GM18861 (cell line): ENCODE data around the gene TRIM25.
A peak's percentile ranks its signal among the peaks of the same experiment; 100 is the strongest.

ENCODE experiments used
- ATAC-seq: cut with Tn5 transposase; IDR thresholded peaks from one replicate; pipeline ENCODE4 v1.9.1; 2021; ENCODE audit not compliant: unreplicated experiment

TRIM25 gene

DNA sequence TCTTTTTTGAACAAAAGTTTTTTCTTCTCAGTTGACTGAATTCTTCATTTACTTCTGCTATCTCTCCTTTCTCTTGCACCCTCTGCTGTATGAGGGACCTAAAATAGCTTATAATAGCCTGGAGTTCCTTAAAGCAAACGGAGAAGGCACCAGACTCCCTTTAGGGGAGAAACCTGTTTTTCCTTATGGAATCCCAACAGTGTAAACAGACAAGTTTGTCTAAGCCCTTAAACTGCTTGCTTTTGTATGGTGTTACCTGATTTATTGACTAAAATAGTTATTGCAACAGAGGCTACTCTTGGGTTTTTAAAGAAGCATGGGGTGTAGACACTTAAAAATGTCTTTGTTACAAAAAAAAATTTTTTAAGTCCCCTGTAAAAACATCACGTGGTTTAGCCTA, 12.9 kb upstream of the TRIM25 start:
- ATAC-seq, result no peak

DNA sequence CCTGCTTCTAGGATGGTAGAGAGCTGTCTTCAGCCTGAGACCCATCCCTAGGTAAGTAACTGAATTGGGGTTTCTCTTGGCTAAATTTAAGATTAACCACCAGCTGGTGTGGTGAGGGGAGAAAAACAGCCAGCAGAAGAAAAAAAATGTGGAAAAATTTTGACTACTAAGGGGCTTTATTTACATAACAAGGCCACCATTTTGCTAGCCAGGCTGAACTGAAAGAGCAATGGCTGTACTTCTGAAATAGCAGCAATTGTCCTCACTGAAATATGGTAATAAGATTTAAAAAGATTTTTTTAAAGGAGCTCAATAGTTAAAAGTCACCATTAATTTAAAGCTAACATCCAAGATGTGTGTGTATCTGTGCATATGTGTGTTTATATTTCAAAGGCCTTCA, 12.4 kb upstream of the TRIM25 start:
- ATAC-seq, result no peak

DNA sequence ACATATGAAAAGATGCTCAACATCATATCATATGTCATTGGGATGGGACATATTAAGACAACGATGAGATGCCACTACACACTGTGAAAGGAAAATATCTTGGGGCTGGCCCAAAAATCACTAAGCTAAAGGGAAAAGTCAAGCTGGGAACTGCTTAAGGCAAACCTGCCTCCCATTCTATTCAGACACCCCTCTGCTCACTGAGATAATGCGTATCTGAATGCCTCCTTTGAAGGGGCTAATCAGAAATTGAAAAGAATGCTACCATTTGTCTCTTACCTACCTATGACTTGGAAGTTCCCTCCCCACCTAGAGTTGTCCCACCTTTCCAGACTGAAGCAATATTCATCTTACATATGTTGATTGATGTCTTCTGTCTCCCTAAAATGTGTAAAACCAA, 11.2 kb upstream of the TRIM25 start:
- ATAC-seq, result no peak

DNA sequence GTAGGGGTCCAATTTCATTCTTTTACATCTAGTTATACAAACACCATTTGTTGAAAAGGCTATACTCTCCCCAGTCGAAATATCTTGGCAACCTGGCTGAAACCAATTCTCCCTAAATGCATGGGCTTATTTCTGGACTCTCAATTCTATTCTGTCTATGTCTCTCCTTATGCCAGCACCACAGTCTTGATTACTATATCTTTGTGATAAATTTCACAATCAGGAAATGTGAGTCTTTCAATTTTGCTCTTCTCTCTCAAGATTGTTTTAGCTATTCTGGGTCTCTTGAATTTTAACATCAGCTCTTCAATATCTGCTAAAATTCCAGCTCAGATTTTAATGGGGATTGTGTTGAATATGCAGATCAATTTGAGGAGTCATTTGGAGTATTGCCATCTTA, 5.9 kb upstream of the TRIM25 start:
- no peak for ATAC-seq

DNA sequence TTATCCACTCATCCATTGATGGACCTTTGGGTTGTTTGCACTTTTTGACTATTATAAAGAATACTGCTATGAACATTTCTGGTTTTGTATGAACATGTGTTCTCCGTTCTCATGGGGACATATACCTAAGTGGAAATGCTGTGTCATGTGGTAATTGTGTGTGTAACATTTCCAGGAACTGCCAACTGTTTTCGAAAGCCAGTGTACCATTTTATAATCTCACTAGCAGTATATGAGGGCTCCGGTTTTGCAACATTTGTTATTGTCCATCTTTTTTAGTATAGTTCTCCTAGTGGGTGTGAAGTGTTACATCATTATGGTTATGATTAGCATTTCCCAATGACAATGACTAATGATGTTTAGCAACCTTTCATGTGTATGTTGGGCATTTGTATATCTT, 5.1 kb upstream of the TRIM25 start:
- ATAC-seq, result no peak

DNA sequence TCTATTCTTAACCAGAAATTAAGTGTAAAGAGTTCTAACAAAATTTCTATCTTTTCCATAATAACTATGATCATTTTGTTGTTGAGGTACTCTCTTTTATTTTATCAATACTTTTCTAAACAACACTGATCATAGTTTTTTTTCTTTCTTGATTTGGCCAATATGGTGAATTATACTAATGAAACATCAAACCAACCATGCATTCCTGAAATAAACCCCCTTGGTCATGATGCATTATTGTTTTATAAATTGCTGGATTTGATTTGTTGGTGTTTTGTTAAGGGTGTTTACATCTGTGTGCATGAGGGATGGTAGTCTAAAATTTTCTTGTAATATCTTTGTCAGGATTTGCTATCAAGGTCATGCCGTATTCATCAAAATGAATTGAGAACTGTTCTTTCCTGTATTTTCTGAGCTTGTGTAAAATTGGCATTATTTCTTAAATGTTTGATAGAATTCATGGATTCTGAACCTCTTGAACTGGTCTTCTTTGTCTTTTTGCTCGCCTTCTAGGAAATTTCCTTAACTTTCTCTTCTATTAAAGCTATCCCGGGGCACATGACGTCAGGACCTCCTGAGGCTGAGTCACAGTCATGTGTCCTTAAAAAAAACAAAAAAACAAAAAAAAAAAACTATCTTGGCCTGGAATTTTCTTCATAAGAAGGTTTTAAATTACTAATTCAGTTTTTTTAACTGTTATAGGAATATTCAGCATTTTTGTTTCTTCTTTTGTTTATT, 3.9 kb upstream of the TRIM25 start:
- no peak for ATAC-seq

DNA sequence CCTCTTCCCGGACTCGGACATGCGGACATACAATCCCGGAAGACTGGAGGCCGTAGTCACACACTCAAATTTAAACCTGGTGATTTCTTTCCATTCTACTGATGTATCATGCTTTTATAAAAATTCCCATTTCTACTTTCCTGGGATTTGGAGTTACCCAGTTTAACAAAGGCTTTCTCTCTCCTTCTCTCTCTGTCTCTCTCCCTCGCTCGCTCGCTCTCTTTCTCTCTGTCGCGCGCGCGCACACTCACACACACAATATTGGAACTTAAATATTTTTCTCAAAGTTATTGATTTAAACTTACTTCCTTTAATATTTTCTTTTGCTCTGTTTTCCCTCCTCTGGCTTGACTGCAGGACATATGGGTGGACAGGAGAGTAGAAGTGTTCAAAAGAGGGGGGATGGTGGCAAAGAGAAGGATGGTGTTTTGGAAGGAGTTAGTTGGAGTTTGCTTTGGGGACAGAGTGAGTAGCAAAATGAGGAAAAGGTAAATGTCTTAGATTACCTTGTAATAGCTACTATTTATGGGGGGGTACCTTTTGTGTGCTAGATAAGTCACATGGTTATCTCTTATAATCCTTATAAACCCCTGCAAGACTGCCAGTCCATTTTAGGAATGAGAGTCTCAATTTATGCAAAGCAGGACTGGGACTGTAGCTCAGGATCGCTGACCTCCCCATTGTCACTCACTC, 878 bp upstream of the TRIM25 start:
- no peak for ATAC-seq

DNA sequence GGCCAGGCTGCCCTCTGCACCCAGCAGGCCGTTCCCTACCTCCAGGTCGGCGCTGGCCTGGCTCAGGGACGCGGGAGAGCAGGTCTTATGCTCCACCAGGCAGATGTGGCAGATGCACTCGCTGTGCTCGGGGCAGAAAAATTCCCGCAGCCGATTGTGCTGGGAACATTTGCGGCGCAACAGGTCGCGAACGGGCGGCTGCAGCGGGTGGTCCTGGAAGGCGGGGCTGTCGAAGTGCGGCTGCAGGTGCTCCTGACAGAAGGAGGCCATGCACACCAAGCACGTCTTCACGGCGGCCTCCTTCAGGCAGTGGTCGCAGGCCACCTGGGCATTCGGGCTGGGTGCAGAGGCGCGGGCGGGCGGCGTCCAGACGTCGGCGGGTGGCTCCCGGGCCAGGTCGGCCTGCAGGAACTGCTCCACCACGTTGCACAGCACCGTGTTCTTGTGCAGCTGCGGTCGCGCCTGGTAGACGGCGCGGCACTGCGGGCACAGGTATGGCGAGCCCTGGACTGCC, 439 bp downstream of the TRIM25 start:
- peak; percentile 21 for ATAC-seq

DNA sequence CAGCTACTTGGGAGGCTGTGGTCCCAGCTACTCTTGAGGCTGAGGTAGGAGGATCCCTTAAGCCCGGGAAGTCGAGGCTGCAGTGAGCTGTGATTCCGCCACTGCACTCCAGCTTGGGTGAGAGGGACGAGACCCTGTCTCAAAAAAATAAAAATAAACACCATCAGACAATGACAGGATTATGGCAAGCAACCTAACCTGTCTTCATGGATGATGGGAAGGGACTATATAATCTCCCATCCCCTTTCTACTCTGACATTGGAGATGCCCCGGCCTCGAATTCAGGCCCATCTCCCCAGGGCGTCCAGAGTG, 893 bp downstream of the TRIM25 start:
- no peak for ATAC-seq

DNA sequence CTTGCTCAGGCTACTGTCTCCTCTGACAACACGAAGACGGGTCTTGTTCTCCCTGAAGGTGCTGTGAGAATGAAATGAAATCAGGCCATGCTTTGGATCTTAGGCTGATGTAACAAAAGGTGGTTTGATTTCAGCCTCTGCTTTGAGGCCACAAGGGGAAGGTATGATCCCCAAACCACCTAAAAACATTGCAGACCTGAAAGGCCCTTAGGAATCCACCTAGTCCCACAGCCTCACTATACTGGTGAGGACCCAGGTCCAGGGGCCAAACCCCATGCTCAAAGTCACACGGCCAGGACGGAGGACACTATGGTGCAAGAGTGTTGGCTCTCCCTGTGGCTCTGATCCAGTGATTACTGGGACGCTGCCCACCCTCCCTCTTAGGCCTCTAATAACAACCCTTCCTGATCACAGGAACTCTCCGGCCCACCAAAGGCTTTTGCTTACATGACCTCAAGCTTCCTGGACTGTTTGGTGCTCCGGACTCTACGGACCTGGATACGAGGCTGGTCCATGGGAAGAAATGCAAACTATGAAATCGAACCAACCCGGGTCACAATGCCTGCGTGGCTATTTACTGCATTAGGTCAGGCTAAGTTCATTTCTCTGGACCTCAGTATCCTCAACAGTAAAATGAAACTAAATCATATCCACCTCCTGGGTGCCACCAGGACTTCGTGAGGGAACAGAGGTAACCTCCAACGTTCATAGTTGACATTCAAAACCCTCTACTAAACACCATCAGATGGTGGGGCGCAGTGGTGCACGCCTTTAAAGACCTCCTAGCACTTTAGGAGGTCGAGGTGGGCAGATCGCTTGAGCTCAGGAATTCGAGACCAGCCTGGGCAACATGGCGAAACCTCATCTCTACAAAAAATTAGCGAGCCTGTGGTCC, 1.5 kb downstream of the TRIM25 start:
- ATAC-seq, result no peak

DNA sequence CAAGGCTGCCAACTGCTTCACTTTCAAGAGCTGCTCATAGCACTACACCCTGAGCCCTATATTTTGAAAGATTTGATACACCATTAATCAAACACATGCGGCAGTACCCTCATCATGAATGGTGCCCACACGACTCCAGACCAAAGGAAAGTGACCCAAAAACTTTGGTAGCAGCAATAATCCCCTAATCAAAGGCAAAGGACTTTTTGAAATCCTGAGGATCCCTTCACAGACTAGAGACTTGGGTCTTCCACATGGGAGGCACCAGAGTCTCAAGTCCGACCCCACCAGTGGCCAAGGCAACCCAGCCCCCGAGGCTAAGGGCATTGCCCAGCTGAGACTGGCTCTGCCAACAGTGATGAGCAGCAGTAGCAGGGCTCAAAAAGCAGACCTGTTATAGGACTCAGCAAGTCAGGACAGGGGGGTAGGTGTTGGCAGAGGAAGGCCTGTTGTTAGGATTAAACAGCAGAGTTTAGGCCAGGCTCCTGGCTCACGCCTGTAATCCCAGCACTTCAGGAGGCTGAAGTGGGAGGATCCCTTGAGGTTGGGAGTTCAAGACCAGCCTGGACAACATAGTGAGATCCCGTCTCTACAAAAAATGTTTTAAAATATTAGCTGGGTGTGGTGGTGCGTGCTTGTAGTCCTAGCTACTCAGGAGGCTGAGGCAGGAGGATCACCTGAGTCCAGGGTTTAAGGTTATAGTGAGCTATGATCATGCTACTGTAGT, 3.2 kb downstream of the TRIM25 start:
- ATAC-seq, result no peak

DNA sequence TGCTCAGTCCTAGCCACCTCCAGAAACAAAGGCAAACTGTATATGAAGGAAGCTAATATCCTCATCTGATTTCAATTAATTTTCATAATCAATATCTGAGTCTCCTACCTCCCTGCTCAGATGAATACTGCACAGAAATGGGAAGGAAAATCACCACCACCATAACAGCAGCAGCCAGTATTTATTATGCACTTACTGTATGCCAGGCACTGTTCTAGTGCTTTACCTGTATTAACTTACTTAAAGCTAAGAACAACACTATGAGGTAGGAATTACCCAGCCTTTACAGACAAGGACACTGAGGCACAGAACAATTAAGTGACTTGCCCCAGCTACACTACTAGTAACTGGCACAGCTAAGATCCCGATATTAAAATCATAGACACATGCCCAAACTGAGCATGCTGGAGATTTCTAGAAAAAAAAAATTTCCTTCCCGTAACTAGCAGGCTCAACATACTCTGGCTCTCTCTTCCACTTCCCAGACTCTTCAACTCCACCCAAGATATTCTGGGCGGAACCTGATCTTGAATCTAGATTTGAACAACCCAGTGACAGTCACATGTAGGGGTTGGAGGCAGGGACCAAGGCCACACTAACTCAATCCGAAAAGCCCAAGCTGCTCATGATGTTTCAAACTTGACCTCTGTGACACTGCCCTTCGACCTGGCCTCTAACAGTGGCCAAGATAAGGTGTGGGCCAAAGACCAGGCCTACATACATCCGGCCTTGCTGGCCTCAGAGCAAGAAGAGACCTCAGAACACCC, 3.9 kb downstream of the TRIM25 start:
- no peak for ATAC-seq

DNA sequence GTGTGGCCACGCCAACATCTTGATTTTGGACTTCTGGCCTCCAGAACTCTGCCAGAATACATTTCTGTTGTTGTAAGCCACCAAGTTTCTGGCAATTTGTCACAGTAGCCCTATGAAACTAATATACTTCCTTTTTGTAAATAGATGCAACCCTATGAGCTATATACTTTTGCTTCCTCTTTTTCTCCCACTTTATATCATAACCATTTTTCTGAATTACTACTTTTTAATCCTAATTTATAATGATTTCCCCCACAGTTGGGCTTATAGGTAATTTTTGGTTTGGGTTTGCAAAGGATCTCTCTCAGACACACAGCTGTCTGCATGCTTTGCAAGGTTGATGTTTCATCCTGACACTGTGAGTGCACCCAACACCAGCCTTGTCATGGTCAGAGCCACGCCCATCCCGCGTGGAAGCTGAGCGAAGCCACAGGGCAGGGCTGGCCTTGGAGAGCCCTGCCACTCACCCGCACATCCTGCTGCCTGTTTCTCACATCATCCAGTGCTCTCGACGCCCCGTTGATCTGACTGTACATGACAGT, 5.8 kb downstream of the TRIM25 start:
- peak; percentile 75 for ATAC-seq

DNA sequence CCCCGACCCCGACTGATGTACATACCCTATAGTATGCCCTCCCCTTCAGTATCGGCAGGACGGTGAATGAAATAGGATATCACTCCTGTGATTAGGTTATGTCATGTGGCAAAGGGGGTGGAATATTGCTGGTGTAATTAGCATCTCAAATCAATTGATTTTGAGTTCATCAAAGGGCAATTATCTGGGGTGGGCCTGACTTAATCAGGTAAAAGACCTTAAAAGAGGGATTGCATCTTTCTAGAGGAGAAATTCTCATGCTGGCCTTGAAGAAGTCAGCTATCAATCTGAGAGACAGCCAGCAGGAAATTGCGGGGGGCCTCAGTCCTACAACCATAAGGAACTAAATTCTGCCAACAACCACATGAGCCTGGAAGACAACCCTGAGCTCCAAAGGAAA, 10.3 kb downstream of the TRIM25 start:
- ATAC-seq, result no peak

DNA sequence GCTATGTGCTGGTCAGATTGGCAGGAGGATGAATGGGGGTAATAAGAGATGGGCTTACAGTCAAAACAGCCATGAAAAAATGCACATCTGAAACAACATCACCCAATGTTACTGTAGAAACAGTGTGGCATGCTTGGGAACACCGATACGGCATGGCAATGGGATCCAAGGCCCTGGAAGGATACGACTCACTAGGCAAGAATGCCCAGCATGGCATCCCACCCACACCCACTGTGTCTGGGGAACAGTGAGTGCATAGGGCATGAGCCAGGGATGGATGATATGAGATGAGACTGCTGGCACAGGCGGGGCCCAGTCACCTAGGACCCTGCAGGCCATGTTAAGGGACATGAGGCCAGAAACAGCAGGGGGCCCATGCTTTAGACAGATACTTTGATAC, 11.5 kb downstream of the TRIM25 start:
- no peak for ATAC-seq

DNA sequence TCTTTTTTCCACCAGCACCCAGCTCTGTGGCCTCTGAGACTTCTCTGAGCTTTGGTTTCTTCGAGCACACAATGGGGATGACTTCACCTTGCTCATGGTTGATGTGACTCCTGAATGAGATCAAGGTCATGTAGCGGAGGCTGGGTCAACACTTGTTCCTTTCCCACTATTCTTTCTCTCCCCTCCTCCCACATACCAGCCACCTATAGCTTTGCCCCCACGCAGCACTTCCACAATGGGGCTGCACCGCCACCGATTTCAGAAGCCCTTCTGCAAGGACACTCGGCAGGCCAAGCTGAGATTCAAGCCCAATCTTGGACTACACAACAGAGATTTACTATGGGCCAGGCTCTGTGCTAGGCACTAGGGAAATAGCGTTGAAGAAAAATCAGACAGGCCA, 14.4 kb downstream of the TRIM25 start:
- no peak for ATAC-seq

DNA sequence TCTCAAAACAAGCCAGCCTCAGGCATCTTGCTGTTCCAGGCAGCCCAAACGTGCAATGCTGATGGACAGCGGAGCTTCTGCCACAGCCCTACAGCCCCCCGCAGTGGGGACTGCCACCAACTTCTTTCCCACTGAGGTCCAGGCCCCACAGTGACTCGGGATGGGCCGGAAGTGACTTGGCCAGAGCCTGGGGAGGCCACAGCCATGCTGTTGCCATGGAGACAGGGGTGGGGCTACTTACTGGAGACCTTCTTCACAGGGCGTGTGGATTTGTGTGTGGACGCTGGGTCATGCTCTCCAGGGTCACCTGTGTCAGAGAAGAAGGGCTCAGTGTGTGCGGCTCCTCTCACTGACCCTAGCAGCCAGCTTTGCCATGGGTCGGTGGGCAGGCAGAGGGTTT, 15.0 kb downstream of the TRIM25 start:
- ATAC-seq, result no peak

DNA sequence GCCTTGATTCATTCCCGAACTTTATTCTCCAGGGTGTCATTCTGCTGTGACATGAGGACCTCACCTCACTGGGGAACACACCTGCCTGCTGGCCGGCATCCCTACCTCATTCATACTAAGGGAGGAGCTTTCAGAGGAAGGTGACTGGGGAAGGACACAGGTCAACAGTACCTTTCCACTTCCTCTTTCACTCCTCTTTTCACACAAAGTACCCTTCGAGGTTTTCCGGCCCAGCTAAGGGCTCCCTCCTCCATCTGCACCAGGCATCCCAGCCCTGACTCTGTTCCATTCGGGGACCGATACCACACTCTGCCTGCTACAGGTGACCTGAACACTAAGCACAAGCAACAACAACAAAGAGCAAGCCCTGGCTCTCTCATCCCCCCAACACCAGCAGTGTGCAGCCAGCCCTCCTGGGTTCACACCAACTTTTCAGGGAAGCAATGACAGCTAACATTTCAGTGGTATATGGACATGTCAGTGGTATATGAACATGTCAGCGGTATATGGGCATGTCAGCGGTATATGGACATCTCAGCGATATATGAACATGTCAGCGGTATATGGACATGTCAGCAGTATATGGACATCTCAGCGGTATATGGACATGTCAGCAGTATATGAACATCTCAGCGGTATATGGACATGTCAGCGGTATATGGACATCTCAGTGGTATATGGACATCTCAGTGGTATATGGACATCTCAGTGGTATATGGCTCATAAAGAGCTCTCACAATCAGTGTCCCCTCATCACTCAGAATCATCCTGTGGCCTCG, 16.0 kb downstream of the TRIM25 start:
- no peak for ATAC-seq

DNA sequence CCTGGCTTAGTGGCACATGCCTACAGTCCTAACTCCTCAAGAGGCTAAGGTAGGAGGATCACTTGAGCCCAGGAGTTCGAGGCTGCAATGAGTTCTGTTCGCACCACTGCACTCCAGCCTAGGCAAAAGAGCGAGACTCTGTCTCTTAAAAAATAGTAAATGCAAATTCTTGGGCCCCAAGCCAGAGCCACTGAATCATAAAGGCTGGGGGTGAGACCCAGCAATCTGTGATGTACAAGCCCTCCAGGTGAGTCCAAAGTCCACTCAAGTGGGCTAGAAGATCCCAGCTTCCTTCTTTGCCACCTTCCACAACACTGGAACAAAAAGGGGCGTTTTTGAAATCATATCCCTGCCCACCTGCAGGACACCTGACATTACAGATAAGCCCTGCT, 16.9 kb downstream of the TRIM25 start:
- peak; percentile 45 for ATAC-seq
